ENCODE results near the gene U2AF2. TPM values are rescaled to one million over a fixed set of nuclear protein-coding genes. Genes with fewer than 3 reads are reported as not detected.

The U2AF2 gene
- total and polyA plus RNA-seq, 9 of the 15 experiments (the other 6 are each of a cell fraction or from before 2014, with no cell fraction given): 3.0 to 331 (median 157) TPM

- TF ChIP-seq ZBTB33 (CRISPR knock-in tag; IDR thresholded peaks at IDR 0.05): no peak
- no peak for TF ChIP-seq MECOM (CRISPR knock-in tag; IDR thresholded peaks at IDR 0.05)
- no peak for TF ChIP-seq TRIM28 (IDR thresholded peaks at IDR 0.05)
- TF ChIP-seq EP300 (IDR thresholded peaks at IDR 0.05; ENCODE audit: low read length): peak; percentile 33; the same call in 1 of the 2 replicates
- no peak for TF ChIP-seq ZNF785 (CRISPR knock-in tag; IDR thresholded peaks at IDR 0.05)
- TF ChIP-seq YY1 (IDR thresholded peaks at IDR 0.05; ENCODE audit: borderline replicate concordance in 1 of 3, control insufficient read depth in 1 of 3, extremely low read depth in 1 of 3, insufficient read depth in 3 of 3, insufficient read length in 1 of 3, insufficient replicate concordance in 2 of 3, low read depth in 1 of 3, low read length in 2 of 3): peak in 1 of 3 experiments; percentile 65
- peak; percentile 14 for TF ChIP-seq RBM25 (IDR thresholded peaks at IDR 0.05; ENCODE audit: low read depth, low read length, severe bottlenecking)
- TF ChIP-seq STAT5A (IDR thresholded peaks at IDR 0.05; ENCODE audit: borderline replicate concordance, low read length): no peak
- no peak for TF ChIP-seq ZFP30 (CRISPR knock-in tag; IDR thresholded peaks at IDR 0.05; ENCODE audit: borderline replicate concordance)
- TF ChIP-seq RBBP5 (IDR thresholded peaks at IDR 0.05; ENCODE audit: borderline replicate concordance, insufficient read depth, low read length, poor library complexity, severe bottlenecking): peak; percentile 95
- no peak for TF ChIP-seq BRCA1 (IDR thresholded peaks at IDR 0.05)
- no peak for TF ChIP-seq BRCA1 (CRISPR knock-in tag; IDR thresholded peaks at IDR 0.05)
- TF ChIP-seq, protein P1, sequence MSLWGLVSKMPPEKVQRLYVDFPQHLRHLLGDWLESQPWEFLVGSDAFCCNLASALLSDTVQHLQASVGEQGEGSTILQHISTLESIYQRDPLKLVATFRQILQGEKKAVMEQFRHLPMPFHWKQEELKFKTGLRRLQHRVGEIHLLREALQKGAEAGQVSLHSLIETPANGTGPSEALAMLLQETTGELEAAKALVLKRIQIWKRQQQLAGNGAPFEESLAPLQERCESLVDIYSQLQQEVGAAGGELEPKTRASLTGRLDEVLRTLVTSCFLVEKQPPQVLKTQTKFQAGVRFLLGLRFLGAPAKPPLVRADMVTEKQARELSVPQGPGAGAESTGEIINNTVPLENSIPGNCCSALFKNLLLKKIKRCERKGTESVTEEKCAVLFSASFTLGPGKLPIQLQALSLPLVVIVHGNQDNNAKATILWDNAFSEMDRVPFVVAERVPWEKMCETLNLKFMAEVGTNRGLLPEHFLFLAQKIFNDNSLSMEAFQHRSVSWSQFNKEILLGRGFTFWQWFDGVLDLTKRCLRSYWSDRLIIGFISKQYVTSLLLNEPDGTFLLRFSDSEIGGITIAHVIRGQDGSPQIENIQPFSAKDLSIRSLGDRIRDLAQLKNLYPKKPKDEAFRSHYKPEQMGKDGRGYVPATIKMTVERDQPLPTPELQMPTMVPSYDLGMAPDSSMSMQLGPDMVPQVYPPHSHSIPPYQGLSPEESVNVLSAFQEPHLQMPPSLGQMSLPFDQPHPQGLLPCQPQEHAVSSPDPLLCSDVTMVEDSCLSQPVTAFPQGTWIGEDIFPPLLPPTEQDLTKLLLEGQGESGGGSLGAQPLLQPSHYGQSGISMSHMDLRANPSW (CRISPR knock-in tag; IDR thresholded peaks at IDR 0.05): no peak
- TF ChIP-seq TCFL5 (CRISPR knock-in tag; conservative IDR thresholded peaks at IDR 0.05): no peak
- TF ChIP-seq MCM3 (IDR thresholded peaks at IDR 0.05): no peak
- TF ChIP-seq, protein P2, sequence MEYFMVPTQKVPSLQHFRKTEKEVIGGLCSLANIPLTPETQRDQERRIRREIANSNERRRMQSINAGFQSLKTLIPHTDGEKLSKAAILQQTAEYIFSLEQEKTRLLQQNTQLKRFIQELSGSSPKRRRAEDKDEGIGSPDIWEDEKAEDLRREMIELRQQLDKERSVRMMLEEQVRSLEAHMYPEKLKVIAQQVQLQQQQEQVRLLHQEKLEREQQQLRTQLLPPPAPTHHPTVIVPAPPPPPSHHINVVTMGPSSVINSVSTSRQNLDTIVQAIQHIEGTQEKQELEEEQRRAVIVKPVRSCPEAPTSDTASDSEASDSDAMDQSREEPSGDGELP (CRISPR knock-in tag; IDR thresholded peaks at IDR 0.05; ENCODE audit: borderline replicate concordance): peak; percentile 41; the same call in 1 of the 2 replicates
- peak; percentile 87 for TF ChIP-seq HMGN3 (IDR thresholded peaks at IDR 0.05; ENCODE audit: borderline replicate concordance, extremely low read depth, insufficient read length, low read depth, low read length)
- no peak for TF ChIP-seq HEY1 (CRISPR knock-in tag; IDR thresholded peaks at IDR 0.05; ENCODE audit: borderline replicate concordance)
- TF ChIP-seq ZNF316 (IDR thresholded peaks at IDR 0.05): no peak
- TF ChIP-seq ZNF384 (IDR thresholded peaks at IDR 0.05; ENCODE audit: low read depth, low read length): 0 out of 2 replicates have a peak, but pooled peaks have one; percentile 29
- TF ChIP-seq ZBTB1 (CRISPR knock-in tag; IDR thresholded peaks at IDR 0.05; ENCODE audit: borderline replicate concordance, low read depth): no peak
- TF ChIP-seq HDAC8 (tag; IDR thresholded peaks at IDR 0.05): no peak
These were observed 11.6 kb upstream of the U2AF2 start, which contains the start of gene ZNF581 (continued) for GRCh38 chr19:55643003-55643886.

Measured in K562 (cell line).